ENCODE measurements around the gene TCF21.
"Not testable (repeated sequence)": the region's sequence is repeated elsewhere in the genome, so short reads cannot be mapped to it uniquely, and the experiment has no call there.

Gene TCF21
- total RNA-seq, result 0 reads per million in 2 donors

DNA sequence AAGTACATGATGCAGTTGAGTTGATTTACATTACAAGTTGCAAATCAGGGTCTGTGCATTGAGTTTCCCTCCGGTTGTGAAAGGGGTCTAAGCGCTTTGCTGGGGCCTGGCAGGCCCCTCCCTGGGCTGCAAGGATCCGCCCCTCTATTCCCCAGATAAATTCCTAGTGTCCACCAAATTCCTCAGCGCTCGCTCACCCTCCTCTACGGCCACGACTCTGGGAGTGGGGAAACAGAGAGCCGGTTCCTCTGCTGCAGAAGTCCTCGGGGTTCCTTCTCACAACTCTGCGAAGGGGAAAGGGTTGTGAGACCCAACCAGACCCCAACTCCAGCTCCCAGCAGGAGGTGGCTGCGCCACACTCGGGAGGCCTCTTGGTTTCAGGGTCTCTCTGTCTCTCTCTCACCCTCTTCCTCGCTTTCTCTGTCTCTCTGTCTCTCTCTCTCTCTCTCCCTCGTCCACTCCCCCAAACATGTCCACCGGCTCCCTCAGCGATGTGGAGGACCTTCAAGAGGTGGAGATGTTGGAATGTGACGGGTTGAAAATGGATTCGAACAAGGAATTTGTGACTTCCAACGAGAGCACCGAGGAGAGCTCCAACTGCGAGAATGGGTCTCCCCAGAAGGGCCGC, at the start of gene TCF21:
TCF21 (plus strand) TSS at position 185 of the 628 bp plus-strand sequence; CDS start at position 470, 285 bp downstream.
- DNase-seq, result no peak

DNA sequence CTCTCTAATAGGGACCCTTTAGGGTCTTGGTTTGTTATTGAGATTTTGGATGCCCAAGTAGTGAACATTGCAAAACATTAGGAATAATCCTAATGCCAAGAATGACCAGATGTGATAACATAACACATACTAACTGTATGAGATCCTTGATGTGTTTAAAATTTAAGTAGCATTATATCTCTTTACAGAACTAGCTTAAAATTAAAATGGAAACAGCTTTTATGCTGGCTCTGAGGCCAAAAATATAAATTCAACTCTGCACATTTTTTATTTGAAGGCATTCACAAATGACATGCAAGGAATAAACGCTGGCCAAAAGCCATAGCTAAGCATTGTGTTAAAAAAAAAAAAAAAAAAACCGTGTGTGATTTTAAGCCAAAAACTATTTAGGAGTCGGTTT, 47.7 kb upstream of the TCF21 start:
- no peak for DNase-seq

DNA sequence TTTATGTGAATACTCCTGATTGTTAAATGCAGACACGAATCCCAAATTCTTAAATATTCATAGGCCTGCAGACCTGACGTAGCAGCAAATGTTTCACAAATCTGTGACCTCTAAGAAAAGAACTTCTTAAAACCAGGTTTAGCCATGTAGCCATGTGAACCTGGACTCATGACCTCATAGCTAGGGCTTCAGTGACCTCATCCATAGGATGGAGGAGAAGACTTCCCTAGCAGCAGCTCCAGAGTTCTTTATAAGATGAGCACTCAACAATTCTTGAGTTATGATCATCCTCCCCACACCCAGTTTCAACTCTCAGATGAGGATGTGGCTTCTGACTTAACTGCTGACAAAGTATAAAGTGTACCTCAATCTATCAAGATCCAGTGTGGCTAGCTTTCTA, 45.8 kb upstream of the TCF21 start:
- DNase-seq, result no peak

DNA sequence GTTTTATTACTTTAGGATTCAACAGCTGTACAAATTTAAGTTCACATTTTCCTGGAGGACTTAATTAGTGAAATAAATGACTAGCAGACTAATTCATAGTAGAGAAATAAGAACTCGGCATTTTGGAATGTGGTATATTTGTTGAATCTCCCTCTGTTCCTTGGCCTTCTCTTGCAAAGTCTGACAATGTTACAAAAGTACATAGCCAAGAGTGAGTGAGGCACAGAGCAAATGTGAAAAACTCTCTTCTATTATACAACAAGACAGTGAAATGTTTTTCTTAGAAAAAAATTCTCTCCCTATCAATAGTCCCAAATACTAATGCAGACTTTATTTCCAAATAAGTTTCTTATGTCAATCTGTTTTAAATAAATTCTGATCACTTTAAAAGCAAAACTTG, 44.2 kb upstream of the TCF21 start:
- no peak for DNase-seq

DNA sequence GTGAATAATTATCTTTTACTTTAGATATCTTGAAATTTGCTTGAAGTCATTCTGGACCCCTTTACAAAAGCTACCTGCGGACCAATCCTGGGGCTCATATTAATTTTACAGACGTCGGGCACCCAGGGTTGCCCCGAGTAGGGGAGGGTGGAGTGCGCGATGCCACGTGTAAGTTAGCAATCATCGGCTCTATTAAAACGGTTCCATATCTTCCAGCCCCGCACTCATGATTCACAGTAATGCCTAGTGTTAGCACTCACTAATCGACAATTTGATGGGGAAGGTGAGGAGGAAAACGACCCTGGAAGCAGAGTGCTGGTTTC, 34.9 kb upstream of the TCF21 start:
- no peak for DNase-seq

DNA sequence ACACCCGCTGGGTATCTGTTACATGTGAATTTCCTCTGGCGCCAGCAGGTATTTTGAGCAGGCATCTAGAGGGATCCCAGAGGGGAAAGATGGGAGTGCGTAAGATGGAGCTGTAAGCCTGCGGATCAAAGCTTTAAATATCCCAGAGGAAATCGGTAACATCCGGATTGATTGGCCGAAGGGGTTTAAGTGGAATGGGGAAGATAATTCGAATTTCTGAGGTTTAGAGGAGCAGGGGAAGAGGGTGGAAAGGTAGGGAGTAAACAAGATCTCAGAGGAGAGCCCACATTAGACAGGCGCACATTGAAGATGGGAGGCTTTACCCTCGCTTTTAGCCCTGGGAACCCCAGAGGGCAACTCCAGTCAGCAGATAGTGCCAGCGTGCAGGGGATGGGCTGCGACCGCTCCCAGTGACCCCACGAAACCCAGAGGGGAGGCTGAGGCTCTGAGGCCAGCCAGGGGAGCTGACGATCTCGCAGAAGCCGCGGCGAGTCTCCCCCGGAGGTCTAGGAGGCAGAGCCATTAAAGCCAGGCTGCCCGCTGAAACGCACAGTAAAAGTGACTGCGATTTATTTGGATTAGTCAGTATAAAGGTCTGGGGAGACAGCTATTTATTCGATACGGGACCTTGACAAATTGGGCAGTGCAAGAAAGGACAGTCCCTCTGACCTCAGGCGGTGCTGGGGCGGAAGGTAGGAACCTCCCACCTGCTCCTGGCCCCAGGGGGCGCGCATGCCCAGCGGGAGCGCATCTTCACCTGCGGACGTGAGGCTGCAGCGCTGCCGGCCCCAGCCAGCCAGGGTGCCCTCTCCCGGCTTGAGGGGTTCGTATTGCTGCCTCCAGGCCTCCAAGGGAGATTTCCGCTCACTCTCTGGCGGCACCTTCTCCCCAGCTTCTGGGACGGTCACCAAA, 34.3 kb upstream of the TCF21 start:
- DNase-seq, result peak; percentile 7

DNA sequence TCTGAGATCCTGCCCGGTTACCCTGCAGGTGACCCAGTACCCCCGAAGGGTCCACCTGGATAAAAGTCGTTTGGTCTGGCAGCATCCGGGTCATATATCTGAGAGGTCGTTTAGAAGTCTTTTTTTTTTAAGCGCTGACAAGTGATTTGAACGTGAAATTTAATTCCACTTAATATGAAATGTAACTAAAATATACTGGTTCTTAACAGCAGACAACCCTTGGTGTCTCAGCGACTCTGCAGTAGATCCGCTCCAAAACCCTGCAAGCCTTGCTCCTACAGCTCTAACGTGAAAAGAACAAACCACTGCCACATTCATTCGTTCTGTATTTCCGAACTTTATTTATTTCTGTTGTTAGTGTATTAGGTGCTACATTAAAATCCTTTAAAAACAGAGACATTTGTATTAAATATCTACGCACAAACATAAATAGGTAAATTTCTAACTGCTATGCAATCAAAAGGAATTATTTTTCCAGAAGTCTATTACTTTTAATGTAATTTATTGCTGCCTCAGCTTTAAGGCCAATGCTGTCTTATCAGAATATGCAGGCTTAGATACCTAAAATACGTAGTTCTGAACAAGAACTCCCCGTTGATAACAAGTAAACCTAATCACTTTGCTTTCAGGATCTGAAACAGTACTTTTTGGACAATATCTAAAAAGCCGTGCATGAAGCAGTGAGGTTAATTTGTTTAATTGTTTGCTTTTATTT, 33.5 kb upstream of the TCF21 start:
- DNase-seq, result no peak

DNA sequence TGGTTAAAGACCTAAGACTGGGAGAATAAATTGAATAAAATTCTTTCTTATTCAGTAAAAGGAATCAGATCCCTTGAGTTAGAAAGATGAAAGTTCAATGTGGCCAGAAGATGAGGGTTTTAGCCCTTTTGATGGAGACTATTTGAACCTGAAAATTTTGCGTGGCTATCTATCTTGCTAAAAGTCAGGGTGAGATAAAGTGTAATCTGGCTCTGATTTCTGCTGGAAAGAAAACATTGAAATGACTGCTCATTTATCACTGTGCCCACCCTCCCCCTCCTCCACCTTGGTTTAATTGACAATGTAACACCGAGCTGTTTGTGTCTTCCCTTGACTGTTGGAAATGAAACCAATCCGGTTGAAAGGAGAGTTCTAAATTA, 32.9 kb upstream of the TCF21 start:
- no peak for DNase-seq

DNA sequence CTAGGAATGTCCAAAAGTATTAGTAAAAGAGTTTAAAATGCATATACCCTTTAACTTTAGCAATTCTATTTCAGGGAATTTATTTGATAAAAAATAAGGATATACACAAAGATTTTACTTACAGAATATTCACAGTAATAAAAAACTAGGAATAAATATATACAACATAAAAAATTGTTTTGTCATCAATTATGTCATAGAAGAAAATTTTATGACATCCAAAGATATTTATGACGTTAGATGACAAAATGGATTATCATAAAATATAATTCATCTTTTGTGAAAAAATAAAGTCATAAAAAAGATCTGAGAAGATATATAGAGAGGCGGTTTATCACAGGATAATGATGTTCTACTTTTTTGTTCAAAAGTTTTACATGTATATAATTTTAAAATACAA, 32.0 kb upstream of the TCF21 start:
- no peak for DNase-seq

DNA sequence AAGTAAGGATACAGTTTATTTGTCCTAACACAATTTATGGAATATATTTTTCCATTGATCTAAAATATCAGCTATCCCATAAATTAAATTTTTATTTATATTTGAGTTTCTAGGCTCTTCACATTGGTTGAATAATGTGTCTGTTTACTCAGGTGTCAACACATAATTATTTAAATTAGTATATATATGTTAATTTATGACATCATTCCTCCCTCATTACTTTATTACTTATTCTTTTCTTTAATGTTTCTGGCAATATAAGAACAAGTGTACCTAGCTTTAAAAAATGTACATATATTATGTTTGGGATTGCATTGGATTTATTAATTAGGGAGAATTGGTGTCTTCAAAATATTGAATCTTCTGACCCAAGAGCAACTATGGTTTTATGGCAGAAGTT, 31.2 kb upstream of the TCF21 start:
- no peak for DNase-seq

DNA sequence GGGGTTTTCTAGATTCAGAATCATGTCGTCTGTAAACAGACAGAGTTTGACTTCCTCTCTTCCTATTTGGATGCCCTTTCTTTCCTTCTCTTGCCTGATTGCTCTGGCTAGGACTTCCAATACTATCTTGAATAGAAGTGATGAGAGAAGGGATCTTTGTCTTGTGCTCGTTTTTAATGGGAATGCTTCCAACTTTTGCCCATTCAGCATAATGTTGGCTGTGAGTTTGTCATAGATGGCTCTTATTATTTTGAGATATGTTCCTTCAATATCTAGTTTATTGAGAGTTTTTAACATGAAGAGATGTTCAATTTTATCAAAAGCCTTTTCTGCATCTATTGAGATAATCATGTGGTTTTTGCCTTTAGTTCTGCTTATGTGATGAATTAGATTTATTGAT, 27.6 kb upstream of the TCF21 start:
- not testable (repeated sequence) for DNase-seq

DNA sequence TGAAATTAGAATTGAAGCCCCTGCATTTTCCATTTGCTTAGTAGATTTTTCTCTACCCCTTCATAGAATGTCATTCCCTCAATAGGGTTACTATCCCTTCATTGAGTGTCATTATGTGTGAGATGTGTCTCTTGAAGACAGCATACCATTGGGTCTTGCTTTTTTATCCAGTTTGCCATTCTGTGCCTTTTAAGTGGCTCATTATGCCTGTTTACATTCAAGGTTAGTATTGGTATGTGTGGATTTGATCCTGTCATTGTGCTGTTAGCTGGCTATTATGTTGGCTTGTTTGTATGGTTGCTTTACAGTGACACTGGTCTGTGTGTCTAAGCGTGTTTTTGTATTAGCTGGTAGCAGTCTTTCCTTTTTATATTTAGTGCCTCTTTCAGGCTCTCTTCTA, 25.7 kb upstream of the TCF21 start:
- DNase-seq, result no peak

DNA sequence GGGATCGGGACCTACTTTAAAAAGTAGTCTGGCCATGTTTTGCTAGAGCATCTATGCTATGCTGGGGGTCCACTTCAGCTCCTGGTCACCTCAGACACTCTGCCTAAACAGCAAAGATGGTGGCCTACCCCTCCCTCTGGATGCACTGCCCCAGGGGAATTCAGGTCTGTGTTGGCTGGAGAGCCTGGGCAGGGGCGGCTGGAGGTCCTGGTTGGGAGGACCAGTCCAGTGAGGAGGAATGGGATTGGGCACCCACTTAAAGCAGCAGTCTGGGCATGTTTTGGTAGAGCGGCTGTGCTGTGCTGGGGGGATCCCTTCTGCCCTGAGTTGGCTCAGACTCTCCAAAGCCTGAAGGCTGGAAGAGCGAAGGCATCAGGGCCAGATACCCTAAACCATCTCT, 23.2 kb upstream of the TCF21 start:
- DNase-seq, result no peak

DNA sequence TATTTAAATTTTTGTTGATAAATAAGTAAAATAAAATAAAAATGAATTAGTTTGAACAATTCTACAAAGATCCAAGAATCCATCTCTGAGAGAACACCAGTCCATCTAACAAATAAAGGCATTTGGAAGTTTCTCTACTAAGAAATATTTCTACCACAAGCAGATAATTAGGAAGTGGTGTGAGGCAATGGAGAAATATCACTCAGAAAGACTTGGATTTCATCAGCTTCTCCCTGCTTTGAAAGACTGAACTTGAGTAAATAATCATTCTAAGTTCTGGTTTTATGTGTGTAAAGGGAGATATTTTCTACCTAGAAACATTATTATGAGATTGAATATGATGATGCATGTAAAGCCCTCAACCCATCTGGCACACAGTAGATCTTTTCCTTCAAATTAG, 17.8 kb upstream of the TCF21 start:
- DNase-seq, result no peak

DNA sequence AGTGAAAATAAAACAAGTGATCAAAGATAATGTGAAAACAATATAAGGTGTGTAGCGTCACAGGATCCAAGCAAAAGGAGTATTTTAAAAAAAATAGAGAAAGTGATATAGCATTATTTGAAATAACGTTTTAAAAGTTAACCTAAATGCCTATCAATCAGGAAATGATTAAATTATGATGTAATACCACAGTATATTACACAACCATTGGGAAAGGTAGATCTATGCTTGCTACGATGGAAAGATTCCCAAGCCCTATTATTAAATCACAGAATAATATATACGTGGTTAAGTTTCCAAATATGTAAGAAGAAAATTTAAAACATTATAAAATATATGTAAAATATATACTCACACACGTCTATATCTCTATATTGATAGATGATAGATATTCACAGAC, 15.4 kb upstream of the TCF21 start:
- DNase-seq, result no peak

DNA sequence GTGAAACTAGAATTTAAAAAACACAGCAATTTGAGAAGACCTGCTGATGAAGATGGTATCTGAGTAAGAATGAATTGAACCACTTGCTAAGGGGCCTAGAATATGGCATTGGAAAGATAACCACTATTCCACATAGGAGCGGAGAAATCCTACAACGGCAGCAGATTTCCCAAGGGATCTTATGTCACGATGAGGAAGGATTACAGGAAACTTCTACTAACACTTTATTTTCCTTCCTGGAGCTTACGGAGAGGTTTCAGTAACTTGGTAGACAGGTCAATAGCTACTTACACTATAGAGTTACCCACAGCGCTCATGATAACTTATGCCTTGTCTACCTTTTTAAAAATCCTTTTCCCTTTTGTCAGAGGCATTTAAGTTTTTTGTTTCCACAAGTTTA, 11.8 kb upstream of the TCF21 start:
- no peak for DNase-seq

DNA sequence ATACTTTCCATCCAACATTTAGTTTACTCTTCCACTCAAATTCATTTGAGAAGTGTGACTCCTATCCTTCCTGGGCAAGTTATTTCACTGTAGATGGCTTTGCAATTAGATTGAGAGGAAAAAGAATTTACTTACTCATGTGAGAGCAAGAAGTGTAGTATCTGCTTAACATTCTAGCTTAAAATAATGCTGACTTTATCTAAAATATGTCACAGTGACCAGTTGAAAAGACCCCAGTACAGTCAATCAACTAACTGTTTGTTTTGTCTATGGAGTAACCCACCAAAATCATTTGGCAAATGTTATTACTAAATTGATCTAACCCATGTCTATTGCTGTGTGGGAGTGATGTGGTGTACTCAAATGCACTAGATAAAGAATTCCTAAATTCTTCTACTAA, 8.9 kb upstream of the TCF21 start:
- DNase-seq, result no peak

DNA sequence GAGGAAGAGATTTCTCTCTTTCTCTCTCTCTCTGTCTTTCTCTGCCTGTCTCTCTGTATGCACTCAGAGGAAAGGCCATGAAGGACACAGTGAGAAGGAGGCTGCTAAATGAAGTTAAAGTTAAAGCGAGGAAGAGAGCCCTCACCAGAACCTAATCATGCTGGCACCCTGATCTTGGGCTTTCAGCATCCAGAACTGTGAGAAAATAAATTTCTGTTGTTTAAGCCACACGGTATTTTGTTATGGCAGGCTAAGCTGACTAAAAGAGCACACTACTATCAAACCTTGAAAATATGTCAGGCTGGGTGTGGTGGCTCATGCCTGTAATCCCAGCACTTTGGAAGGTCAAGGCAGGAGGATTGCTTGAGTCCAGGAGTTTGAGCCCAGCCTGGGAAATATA, 8.0 kb upstream of the TCF21 start:
- no peak for DNase-seq

DNA sequence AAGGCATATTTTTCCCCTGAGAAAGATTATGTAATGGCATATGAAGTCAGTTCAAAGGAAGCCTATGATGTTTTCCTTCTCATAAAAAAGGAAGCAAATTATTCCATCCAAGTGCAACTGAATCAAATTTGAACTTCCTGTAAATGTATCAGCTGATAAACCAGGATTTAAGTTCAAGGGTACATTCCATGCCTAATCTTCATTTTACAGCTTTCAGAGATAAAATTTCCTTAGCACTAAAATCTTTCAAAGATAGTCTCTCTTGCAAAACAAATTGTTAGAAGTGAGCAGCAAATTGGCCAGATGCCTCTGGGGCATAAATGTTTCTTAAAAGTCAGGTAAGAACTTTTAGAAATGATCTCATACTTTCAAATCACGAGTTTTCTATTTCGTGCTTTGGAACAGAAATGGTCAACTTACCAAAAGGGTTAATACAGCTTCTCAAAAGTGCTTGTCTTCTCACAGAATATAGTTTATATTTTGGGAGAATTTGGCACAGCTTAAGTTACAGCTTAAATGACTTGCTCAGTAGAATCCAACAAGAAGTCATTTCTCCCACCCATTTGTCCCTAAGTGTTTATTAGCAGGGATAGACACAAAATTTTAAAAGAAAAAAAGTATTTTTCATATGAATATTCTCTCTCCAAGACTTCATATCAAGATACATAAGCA, 2.7 kb upstream of the TCF21 start:
- no peak for DNase-seq

DNA sequence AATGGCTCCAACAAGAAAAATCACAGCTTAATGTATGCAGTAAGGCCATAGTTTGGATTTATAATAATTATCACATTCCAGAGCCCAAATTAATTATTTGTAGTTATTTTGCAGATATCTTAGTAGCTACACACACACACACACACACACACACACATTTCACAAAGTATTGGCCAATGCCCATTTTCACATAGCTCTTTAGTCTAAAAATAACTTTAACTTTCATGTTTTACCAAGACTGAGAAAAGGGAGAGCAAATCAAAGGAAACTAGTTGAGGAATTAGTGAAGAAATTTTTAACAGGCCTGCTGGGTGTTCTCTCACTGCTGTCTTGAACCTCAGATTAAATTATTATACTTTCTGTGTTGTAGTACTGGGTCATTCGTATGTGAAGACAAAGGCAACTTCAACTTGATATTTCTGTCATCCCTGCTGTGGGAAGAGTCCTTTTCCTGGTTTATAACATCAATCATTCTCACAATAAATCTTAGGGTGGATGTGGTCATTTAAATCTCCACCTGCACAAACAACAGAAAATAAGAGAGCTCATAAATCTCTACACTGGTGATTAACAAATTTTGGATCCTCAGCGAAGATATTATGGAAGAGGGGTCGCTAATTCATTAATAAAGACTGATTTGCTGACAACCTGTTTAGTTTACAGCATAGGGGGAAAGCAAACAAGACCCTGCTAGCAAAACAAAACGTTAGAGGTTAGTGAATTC, 1.6 kb upstream of the TCF21 start:
- no peak for DNase-seq

DNA sequence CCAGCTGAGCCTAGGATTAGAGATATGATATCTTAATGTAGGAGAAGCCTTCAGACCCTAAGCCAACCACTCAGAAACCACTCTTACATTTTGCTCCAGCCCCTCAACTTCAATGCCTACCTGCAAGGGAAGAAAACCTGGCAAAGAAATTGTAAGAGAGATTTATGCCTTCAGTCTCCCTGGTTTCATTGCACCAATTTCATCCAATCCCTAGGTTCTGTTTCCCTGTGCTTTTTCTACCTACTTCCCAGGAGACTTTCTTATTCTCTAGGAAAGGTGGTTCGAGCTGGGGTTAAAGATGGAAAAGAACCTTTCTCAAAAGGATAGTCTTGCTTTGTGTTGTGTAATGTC, 1.1 kb upstream of the TCF21 start:
- DNase-seq, result no peak

DNA sequence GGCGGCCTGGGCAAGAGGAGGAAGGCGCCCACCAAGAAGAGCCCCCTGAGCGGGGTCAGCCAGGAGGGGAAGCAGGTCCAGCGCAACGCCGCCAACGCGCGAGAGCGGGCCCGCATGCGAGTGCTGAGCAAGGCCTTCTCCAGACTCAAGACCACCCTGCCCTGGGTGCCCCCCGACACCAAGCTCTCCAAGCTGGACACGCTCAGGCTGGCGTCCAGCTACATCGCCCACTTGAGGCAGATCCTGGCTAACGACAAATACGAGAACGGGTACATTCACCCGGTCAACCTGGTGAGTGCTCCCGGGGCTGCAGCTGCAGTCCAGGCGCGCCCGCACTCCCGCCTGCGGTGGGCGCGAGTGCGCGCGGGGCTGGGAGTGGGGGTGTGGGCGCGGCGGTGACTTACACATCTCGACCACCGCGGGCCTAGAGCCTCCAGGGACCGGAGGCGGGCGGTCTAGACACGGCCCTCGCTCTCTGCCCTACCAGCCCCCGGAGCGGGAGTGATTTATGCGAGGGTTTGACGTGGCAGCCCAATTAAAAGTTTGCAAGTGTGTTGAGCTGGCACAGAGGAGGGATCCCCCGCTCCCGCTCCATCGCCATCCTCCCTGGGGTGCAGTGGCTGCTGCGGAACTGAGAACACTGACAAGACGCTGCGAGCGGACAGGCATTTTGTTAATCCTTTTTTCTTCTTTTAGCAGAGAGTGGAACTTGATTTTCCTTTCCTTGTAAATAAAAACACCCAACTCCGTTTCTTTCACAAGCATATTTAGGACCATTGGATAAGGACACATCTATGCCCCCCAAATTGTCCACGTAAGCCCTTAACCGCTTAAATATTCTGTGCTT, 867 bp downstream of the TCF21 start:
- no peak for DNase-seq

All from activated gamma-delta T cell (primary cell).